Parathyroid adenoma (tissue), 2 donors: Measurements from ENCODE around the gene MED27.

Experiments used
- H2AFZ ChIP-seq: fragments of 300-600 bp; sonication (generic); one replicate; pipeline ENCODE4 v1.7.0; 2017; ENCODE audit warnings: antibody characterized with exemption, mild to moderate bottlenecking
- H3K27ac ChIP-seq: fragments of 300-600 bp; sonication (generic); one replicate; pipeline ENCODE4 v1.7.0; 2017
- H3K27me3 ChIP-seq: fragments of 300-600 bp; sonication (generic); one replicate; pipeline ENCODE4 v1.7.0; 2017; ENCODE audit warnings: low read length; ENCODE audit not compliant: control insufficient read depth, insufficient read depth
- H3K36me3 ChIP-seq: fragments of 300-600 bp; sonication (generic); one replicate; pipeline ENCODE4 v1.7.0; 2017; ENCODE audit warnings: low read length; ENCODE audit not compliant: control insufficient read depth, insufficient read depth
- H3K4me1 ChIP-seq: fragments of 300-600 bp; sonication (generic); one replicate; pipeline ENCODE4 v1.7.0; 2017; ENCODE audit warnings: control low read depth
- H3K4me2 ChIP-seq: fragments of 300-600 bp; sonication (generic); one replicate; pipeline ENCODE4 v1.7.0; 2017; ENCODE audit warnings: low read length
- H3K4me3 ChIP-seq: fragments of 300-600 bp; sonication (generic); one replicate; pipeline ENCODE4 v1.7.0; 2017; ENCODE audit warnings: low read depth, low read length
- H3K79me2 ChIP-seq: fragments of 300-600 bp; sonication (generic); one replicate; pipeline ENCODE4 v1.7.0; 2017; ENCODE audit warnings: control low read depth
- H3K9ac ChIP-seq: fragments of 300-600 bp; sonication (generic); one replicate; pipeline ENCODE4 v1.7.0; 2017; ENCODE audit warnings: mild to moderate bottlenecking
- H3K9me3 ChIP-seq: fragments of 300-600 bp; sonication (generic); one replicate; pipeline ENCODE4 v1.7.0; 2017; ENCODE audit warnings: low read length; ENCODE audit not compliant: control insufficient read depth
- CTCF ChIP-seq: fragments of 300-600 bp; sonication (generic); IDR thresholded peaks from one replicate; pipeline ENCODE4 v1.7.0; 2017; ENCODE audit warnings: antibody characterized with exemption, mild to moderate bottlenecking
- donor health status: primary hyperparathyroidism.

Gene MED27

GRCh38 chr9:131982102-131982501, 97.6 kb downstream of the MED27 start:
- Histone ChIP-seq H3K27me3 (no peaks in the 10 kb centered on the region), H3K4me2 (no peak overlapping the region)

GRCh38 chr9:131981116-131981776, 98.4 kb downstream of the MED27 start:
- no peak for TF ChIP-seq CTCF
- Histone ChIP-seq H3K9ac (no peak overlapping the region), H3K9me3 (no peaks in the 10 kb centered on the region), H3K4me1 (no peaks in the 10 kb centered on the region), H3K4me3 (no peak overlapping the region), H3K36me3 (no peaks in the 10 kb centered on the region), H3K27ac (no peak overlapping the region), H3K27me3 (no peaks in the 10 kb centered on the region), H3K79me2 (no peaks in the 10 kb centered on the region), H3K4me2 (no peak overlapping the region), H2AFZ (no peak overlapping the region)

More at GRCh38 chr9:131982102-131982501, 97.6 kb downstream of the MED27 start:
- Histone ChIP-seq H3K27ac (no peak overlapping the region), H3K79me2 (no peaks in the 10 kb centered on the region), H3K4me1 (no peaks in the 10 kb centered on the region), H3K9me3 (no peaks in the 10 kb centered on the region), H3K4me3 (no peak overlapping the region), H2AFZ (no peak overlapping the region), H3K9ac (no peak overlapping the region), H3K36me3 (no peaks in the 10 kb centered on the region)
- TF ChIP-seq CTCF = no peak

GRCh38 chr9:131980267-131981016, 99.2 kb downstream of the MED27 start:
- Histone ChIP-seq H3K36me3 (no peaks in the 10 kb centered on the region), H3K4me2 (no peak overlapping the region), H3K9ac (no peak overlapping the region), H3K27ac (no peak overlapping the region), H3K4me3 (no peak overlapping the region), H3K79me2 (no peaks in the 10 kb centered on the region), H3K4me1 (no peaks in the 10 kb centered on the region), H3K9me3 (no peaks in the 10 kb centered on the region), H2AFZ (no peak overlapping the region), H3K27me3 (no peaks in the 10 kb centered on the region)
- TF ChIP-seq CTCF = no peak

GRCh38 chr9:131977109-131977838, 102.4 kb downstream of the MED27 start:
- Histone ChIP-seq H3K4me3 (no peak overlapping the region), H3K27me3 (no peaks in the 10 kb centered on the region), H3K4me2 (no peak overlapping the region), H2AFZ (no peak overlapping the region), H3K9me3 (no peaks in the 10 kb centered on the region), H3K4me1 (no peaks in the 10 kb centered on the region), H3K79me2 (no peaks in the 10 kb centered on the region), H3K27ac (no peak overlapping the region), H3K36me3 (no peaks in the 10 kb centered on the region), H3K9ac (no peak overlapping the region)
- TF ChIP-seq CTCF = no peak
